GM12874 (cell line): ENCODE measurements around the gene SHC1.

Source experiments
- TF ChIP-seq, protein P1 (sequence below): IDR thresholded peaks from 2 replicates; pipeline ENCODE4 v1.5.1; 2011; ENCODE audit warnings: low read depth, mild to moderate bottlenecking, control low read depth, low read length, moderate library complexity; ENCODE audit not compliant: insufficient read depth

The SHC1 gene

DNA sequence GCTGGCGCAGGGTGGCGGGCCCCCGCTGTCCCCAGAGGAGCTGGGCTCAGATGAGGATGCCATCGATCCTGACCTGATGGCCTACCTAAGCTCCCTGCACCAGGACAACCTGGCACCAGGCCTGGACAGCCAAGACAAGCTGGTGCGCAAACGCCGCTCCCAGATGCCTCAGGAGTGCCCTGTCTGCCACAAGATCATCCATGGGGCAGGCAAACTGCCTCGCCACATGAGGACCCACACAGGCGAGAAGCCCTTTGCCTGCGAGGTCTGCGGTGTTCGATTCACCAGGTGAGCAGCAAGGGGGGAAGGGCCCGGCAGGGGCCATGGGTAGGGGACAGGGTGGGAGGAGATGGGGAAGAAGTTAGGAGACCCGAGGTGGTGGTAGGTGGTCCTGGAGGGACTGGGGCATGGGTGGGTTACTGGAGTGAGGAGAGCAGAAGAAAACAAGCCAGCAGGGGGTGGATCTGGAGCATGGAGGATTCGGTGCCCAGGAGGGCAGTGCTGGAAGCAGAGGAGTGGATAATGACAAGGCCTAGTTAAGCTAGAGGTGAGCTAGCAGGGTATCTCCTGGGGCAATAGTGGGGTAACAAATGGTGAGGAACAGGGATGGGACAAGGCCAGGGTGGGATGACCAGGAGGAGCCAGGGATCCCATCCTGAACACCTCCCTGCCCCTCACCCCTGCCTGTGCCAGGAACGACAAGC is 45.1 kb upstream of the SHC1 start:
- TF ChIP-seq, protein P1, sequence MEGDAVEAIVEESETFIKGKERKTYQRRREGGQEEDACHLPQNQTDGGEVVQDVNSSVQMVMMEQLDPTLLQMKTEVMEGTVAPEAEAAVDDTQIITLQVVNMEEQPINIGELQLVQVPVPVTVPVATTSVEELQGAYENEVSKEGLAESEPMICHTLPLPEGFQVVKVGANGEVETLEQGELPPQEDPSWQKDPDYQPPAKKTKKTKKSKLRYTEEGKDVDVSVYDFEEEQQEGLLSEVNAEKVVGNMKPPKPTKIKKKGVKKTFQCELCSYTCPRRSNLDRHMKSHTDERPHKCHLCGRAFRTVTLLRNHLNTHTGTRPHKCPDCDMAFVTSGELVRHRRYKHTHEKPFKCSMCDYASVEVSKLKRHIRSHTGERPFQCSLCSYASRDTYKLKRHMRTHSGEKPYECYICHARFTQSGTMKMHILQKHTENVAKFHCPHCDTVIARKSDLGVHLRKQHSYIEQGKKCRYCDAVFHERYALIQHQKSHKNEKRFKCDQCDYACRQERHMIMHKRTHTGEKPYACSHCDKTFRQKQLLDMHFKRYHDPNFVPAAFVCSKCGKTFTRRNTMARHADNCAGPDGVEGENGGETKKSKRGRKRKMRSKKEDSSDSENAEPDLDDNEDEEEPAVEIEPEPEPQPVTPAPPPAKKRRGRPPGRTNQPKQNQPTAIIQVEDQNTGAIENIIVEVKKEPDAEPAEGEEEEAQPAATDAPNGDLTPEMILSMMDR = no peak

DNA sequence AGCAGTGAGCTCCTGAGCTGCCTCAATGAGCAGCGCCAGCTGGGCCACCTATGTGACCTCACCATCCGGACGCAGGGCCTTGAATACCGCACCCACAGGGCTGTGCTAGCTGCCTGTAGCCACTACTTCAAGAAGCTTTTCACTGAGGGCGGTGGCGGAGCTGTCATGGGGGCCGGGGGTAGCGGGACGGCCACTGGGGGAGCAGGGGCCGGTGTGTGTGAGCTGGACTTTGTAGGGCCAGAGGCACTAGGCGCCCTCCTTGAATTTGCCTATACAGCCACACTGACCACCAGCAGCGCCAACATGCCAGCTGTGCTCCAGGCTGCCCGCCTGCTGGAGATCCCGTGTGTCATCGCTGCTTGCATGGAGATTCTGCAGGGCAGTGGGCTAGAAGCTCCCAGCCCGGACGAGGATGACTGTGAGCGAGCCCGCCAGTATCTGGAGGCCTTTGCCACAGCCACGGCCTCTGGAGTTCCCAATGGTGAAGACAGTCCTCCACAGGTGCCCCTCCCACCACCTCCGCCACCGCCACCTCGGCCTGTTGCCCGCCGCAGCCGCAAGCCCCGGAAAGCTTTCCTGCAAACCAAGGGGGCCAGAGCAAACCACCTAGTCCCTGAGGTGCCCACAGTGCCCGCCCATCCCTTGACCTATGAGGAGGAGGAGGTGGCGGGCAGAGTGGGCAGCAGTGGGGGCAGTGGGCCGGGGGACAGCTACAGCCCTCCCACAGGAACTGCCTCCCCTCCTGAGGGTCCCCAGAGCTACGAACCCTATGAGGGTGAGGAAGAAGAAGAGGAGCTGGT is 44.4 kb upstream of the SHC1 start:
- TF ChIP-seq, protein P1 = no peak

DNA sequence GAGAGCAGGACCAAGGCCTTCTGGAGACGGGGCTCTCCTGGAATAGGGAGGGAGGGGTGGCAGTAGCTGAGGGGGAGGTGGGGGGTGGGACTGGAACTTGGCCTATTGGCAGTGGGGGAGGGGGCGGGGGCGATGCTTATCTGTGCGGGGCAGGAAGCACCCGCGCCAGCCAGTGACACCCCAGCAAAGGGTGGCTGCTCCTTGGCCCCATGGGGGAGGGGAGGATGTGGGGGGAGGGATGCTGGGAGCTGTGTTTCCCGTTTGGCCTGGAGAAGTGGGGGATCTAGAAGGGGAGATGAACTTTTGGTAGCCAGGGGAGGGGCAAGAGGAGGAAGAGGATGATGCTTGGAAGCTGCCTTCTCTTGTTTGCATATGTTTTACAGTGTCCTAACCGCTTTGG is 43.1 kb upstream of the SHC1 start:
- TF ChIP-seq, protein P1 = no peak

DNA sequence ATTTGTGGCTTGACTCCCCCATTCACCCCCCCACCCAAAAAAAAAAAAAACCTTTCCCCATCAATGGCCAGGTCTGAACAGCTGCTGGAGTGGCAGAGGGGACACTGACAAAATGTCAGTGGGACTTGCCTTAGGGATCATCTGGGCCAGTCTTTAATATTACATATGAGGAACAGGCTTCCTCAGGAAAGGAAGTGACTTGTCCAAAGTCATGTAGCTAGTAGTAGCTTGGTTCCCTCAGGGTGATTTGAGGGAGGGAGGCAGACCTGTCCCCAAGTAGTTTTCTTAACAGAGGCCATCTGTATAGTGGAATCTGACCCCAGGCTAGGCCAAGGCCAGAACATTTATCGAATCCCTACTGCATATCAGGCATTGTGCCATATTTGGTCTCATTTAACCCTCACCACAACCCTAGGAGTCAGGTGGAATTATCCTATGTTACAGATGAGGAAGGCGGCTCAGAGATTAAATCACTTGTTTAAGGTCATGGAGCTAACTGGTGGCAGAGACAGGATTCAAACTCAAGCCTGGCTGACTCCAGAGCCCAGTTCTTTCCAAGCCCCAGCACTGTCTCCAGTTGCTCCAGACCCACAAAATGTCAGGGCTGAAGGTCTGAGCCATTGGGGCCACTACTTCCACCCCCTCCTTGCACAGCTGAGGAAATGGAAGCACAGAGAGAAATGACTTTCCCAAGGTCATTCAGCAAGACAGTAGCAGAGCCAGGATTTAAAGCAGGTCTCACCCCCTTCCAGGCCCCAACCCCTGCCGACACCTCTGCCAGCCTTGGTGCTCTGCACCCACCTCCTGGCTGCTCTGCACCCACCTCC is 42.4 kb upstream of the SHC1 start:
- TF ChIP-seq, protein P1 = no peak

DNA sequence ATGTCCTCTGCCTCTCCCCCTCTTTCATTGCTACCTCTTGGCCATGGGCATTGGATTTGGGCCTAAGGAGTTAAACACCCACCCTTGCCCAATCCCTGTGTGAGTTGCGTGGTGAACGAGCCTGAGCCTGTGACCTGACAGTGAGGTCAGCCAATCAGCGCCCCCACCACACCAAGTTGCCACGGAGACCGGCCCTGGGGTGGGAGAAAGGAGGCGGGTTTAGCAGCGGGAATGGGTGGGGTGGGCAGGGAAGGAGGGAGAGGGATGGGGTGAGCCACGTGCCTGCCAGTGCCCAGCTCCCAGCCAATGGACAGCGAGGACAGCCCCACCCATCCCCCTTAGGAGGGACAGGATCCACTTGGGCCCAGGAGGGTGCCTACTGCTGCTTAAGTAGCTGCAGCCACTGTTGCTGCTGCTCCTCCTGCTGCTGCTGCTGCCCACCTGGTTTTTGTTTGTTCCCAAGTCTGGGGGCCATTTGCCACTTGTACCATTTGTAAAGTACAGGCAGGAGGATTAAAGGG is 41.5 kb upstream of the SHC1 start:
- TF ChIP-seq, protein P1 = no peak

DNA sequence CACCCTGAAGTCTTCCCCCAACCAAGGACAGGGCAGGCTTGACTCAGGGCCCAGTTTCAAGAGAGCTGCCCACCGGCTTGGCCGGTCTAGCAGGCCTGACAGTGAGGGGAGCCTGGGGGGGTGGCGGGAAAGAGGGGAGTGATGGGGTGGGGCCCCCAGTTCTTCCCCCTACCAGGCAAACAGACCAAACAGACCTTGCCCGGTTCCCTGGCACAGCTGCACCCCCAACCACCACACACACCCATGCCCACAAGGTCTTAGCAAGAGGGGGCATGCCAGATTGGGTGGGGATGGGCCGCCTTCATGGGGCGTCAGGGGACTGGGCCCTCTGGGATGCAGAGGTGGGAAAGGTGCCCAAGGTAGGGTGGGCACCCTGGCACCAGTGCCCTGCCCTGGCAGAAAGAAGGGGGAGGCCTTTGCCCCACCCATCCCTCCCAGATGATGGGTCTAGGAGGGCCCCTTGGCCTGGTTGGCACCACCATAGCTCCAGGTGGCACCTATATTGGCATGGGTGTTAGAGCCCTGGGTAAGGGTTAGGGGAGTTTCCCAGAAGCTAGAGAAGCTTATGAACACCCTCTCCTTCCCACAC is 41.0 kb upstream of the SHC1 start:
- TF ChIP-seq, protein P1 = no peak

DNA sequence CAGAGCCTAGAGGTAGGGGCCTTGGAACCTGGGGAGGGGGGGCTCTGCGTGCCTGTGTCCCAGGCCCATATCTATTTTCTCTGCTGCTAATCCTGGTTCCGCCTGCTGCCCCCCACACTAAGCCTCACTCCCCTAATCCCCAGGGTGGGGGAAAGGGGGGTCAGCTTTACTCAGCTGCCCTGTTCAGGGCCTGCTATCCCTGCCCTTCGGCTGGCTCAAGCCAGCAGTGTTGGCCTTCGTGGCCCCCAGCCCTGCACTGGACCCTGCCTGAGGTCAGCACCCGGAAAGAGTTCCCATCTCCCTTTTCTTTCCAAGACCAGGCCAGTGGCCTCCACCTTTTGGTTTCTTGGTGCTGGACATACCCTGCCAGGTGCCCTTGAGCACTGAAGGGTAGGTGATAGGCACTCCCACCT is 40.5 kb upstream of the SHC1 start:
- TF ChIP-seq, protein P1 = no peak
